WTC11 (cell line): ENCODE data around the gene AURKB. TPM values are rescaled to one million over a fixed set of nuclear protein-coding genes. Genes with fewer than 3 reads are reported as not detected.

Source experiments
- ATAC-seq: fragments of 200-7000 bp; cut with Tn5 transposase; 2 replicates; pipeline ENCODE4 v1.10.0; 2021; ENCODE audit warnings: mild to moderate bottlenecking, moderate library complexity
- CTCF ChIA-PET: fragments of 300-600 bp; sonication (Branson Sonifier 250); formaldehyde crosslinking; loops from one replicate; lab custom pipeline; 2021; ENCODE audit warnings: antibody characterized with exemption; lab: Charles Lee
- POLR2A ChIA-PET: fragments of 350-600 bp; sonication (Branson Sonifier 250); formaldehyde crosslinking; loops from one replicate; lab custom pipeline; 2021; ENCODE audit warnings: antibody characterized with exemption; lab: Charles Lee
- DNase-seq: peaks from one replicate; pipeline ENCODE4 v3.0.0; 2021; ENCODE audit warnings: low spot score
- H3K27ac Mint-ChIP-seq: 2 replicates; pipeline ENCODE4 v1.8.0; 2021; ENCODE audit warnings: mixed read lengths
- H3K27me3 Mint-ChIP-seq: 2 replicates; pipeline ENCODE4 v1.8.0; 2021; ENCODE audit warnings: low read depth, mild to moderate bottlenecking, moderate library complexity, mixed read lengths
- H3K36me3 Mint-ChIP-seq: 2 replicates; pipeline ENCODE4 v1.8.0; 2021; ENCODE audit warnings: mixed read lengths
- H3K4me1 Mint-ChIP-seq: 2 replicates; pipeline ENCODE4 v1.8.0; 2022; ENCODE audit warnings: mixed read lengths
- H3K4me3 Mint-ChIP-seq: 2 replicates; pipeline ENCODE4 v1.8.0; 2021; ENCODE audit warnings: mild to moderate bottlenecking, moderate library complexity, mixed read lengths
- H3K9me3 Mint-ChIP-seq: 2 replicates; pipeline ENCODE4 v1.8.0; 2021; ENCODE audit warnings: mixed read lengths
- ATF1 ChIP-seq: sonication (generic); formaldehyde crosslinking; IDR thresholded peaks from 2 replicates; pipeline ENCODE4 v1.8.1; 2023; ENCODE audit warnings: mild to moderate bottlenecking, moderate library complexity, missing genetic modification reagents
- CREB1 ChIP-seq: sonication (generic); formaldehyde crosslinking; IDR thresholded peaks from 2 replicates; pipeline ENCODE4 v1.8.0; 2023; ENCODE audit warnings: mild to moderate bottlenecking, missing genetic modification reagents
- CREM ChIP-seq: sonication (generic); formaldehyde crosslinking; IDR thresholded peaks from 2 replicates; pipeline ENCODE4 v1.8.1; 2022; ENCODE audit warnings: mild to moderate bottlenecking, missing genetic modification reagents, moderate library complexity
- ELF4 ChIP-seq: sonication (generic); formaldehyde crosslinking; IDR thresholded peaks from 2 replicates; pipeline ENCODE4 v1.8.1; 2022; ENCODE audit warnings: low read depth, mild to moderate bottlenecking, moderate library complexity, missing genetic modification reagents
- EMX1 ChIP-seq: fragments of 250-450 bp; sonication (Bioruptor Pico); IDR thresholded peaks from 2 replicates; pipeline ENCODE4 v1.8.0; 2021; ENCODE audit warnings: mild to moderate bottlenecking
- GABPB1 ChIP-seq: sonication (generic); formaldehyde crosslinking; IDR thresholded peaks from 2 replicates; pipeline ENCODE4 v1.8.1; 2023; ENCODE audit warnings: mild to moderate bottlenecking, missing genetic modification reagents
- MYBL2 ChIP-seq: sonication (generic); formaldehyde crosslinking; IDR thresholded peaks from 2 replicates; pipeline ENCODE4 v1.8.1; 2023; ENCODE audit warnings: mild to moderate bottlenecking, moderate library complexity, missing genetic modification reagents
- NFATC4 ChIP-seq: fragments of 250-450 bp; sonication (Bioruptor Pico); IDR thresholded peaks from 2 replicates; pipeline ENCODE4 v1.9.0; 2021; ENCODE audit warnings: mild to moderate bottlenecking
- OVOL2 ChIP-seq: fragments of 250-450 bp; sonication (Bioruptor Pico); IDR thresholded peaks from 2 replicates; pipeline ENCODE4 v1.9.0; 2021; ENCODE audit warnings: mild to moderate bottlenecking, borderline replicate concordance
- PRRX2 ChIP-seq: fragments of 250-450 bp; sonication (Bioruptor Pico); IDR thresholded peaks from 2 replicates; pipeline ENCODE4 v1.8.0; 2021; ENCODE audit warnings: mild to moderate bottlenecking
- TEAD1 ChIP-seq: sonication (generic); formaldehyde crosslinking; IDR thresholded peaks from 2 replicates; pipeline ENCODE4 v1.8.0; 2022; ENCODE audit warnings: mild to moderate bottlenecking, missing genetic modification reagents
- TEAD4 ChIP-seq: sonication (generic); formaldehyde crosslinking; IDR thresholded peaks from 2 replicates; pipeline ENCODE4 v1.8.0; 2022; ENCODE audit warnings: mild to moderate bottlenecking, missing genetic modification reagents
- TP53 ChIP-seq: sonication (generic); formaldehyde crosslinking; IDR thresholded peaks from 2 replicates; pipeline ENCODE4 v1.8.1; 2023; ENCODE audit warnings: mild to moderate bottlenecking, missing genetic modification reagents
- USF2 ChIP-seq: sonication (generic); formaldehyde crosslinking; IDR thresholded peaks from 2 replicates; pipeline ENCODE4 v1.8.1; 2023; ENCODE audit warnings: mild to moderate bottlenecking, missing genetic modification reagents, moderate library complexity
- ZNF232 ChIP-seq: sonication (generic); formaldehyde crosslinking; IDR thresholded peaks from 2 replicates; pipeline ENCODE4 v1.8.0; 2022; ENCODE audit warnings: mild to moderate bottlenecking, missing genetic modification reagents
- ZNF281 ChIP-seq: sonication (generic); formaldehyde crosslinking; IDR thresholded peaks from 2 replicates; pipeline ENCODE4 v1.8.0; 2023; ENCODE audit warnings: mild to moderate bottlenecking, missing genetic modification reagents
- ZNF423 ChIP-seq: fragments of 250-450 bp; sonication (Bioruptor Pico); IDR thresholded peaks from 2 replicates; pipeline ENCODE4 v2.1.2; 2022; ENCODE audit warnings: mild to moderate bottlenecking, moderate library complexity
- ZSCAN18 ChIP-seq: fragments of 250-450 bp; sonication (Bioruptor Pico); IDR thresholded peaks from 2 replicates; pipeline ENCODE4 v2.1.2; 2022; ENCODE audit warnings: mild to moderate bottlenecking, moderate library complexity
- total RNA-seq: library from RNA; stranded (reverse); gene quantifications from 3 replicates; pipeline ENCODE4 v1.2.3, GENCODE V29; 2021
- TF ChIP-seq, protein P1 (sequence below): sonication (generic); formaldehyde crosslinking; conservative IDR thresholded peaks from 2 replicates; pipeline ENCODE4 v1.8.1; 2023; ENCODE audit warnings: mild to moderate bottlenecking, low read depth, missing genetic modification reagents, moderate library complexity
- TF ChIP-seq, protein P2 (sequence below): sonication (generic); formaldehyde crosslinking; IDR thresholded peaks from 2 replicates; pipeline ENCODE4 v1.8.1; 2023; ENCODE audit warnings: mild to moderate bottlenecking, moderate library complexity, missing genetic modification reagents
- TF ChIP-seq, protein P3 (sequence below): sonication (generic); formaldehyde crosslinking; IDR thresholded peaks from 2 replicates; pipeline ENCODE4 v1.8.1; 2022; ENCODE audit warnings: low read depth, mild to moderate bottlenecking, moderate library complexity, missing genetic modification reagents, borderline replicate concordance

AURKB gene
- total RNA-seq, 1 experiment from 2014 or later: 215 TPM

- TF ChIP-seq MYBL2 (CRISPR knock-in tag): 0 out of 2 replicates have a peak, but pooled peaks have one; percentile 11
- no peak for TF ChIP-seq GABPB1 (CRISPR knock-in tag)
- TF ChIP-seq, protein P1, sequence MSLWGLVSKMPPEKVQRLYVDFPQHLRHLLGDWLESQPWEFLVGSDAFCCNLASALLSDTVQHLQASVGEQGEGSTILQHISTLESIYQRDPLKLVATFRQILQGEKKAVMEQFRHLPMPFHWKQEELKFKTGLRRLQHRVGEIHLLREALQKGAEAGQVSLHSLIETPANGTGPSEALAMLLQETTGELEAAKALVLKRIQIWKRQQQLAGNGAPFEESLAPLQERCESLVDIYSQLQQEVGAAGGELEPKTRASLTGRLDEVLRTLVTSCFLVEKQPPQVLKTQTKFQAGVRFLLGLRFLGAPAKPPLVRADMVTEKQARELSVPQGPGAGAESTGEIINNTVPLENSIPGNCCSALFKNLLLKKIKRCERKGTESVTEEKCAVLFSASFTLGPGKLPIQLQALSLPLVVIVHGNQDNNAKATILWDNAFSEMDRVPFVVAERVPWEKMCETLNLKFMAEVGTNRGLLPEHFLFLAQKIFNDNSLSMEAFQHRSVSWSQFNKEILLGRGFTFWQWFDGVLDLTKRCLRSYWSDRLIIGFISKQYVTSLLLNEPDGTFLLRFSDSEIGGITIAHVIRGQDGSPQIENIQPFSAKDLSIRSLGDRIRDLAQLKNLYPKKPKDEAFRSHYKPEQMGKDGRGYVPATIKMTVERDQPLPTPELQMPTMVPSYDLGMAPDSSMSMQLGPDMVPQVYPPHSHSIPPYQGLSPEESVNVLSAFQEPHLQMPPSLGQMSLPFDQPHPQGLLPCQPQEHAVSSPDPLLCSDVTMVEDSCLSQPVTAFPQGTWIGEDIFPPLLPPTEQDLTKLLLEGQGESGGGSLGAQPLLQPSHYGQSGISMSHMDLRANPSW (CRISPR knock-in tag): no peak
- TF ChIP-seq ZNF281 (CRISPR knock-in tag): no peak
- TF ChIP-seq, protein P2, sequence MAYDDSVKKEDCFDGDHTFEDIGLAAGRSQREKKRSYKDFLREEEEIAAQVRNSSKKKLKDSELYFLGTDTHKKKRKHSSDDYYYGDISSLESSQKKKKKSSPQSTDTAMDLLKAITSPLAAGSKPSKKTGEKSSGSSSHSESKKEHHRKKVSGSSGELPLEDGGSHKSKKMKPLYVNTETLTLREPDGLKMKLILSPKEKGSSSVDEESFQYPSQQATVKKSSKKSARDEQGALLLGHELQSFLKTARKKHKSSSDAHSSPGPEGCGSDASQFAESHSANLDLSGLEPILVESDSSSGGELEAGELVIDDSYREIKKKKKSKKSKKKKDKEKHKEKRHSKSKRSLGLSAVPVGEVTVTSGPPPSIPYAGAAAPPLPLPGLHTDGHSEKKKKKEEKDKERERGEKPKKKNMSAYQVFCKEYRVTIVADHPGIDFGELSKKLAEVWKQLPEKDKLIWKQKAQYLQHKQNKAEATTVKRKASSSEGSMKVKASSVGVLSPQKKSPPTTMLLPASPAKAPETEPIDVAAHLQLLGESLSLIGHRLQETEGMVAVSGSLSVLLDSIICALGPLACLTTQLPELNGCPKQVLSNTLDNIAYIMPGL (CRISPR knock-in tag): peak; percentile 78
- 0 out of 2 replicates have a peak, but pooled peaks have one; percentile 11 for TF ChIP-seq USF2 (CRISPR knock-in tag)
- TF ChIP-seq TEAD4 (CRISPR knock-in tag): no peak
- 0 out of 2 replicates have a peak, but pooled peaks have one; percentile 40 for TF ChIP-seq ATF1 (CRISPR knock-in tag)
- no peak for TF ChIP-seq EMX1 (CRISPR knock-in tag)
- peak; percentile 36; the same call in 1 of the 2 replicates for TF ChIP-seq TP53 (CRISPR knock-in tag)
- Mint-ChIP-seq H3K4me1 (peaks cover 15% of the 10 kb centered on the region), H3K4me3 (no peak overlapping the region), H3K9me3 (no peaks in the 10 kb centered on the region), H3K36me3 (no peaks in the 10 kb centered on the region), H3K27ac (no peak overlapping the region), H3K27me3 (no peaks in the 10 kb centered on the region; the same call in 1 of the 2 replicates)
- no peak for ATAC-seq
- CTCF ChIA-PET: interaction anchor here (0.7 to 3.8 kb wide), 4 partner anchors 36 to 113 kb away, joined by 4 to 24 read pairs (median 10); partner anchors contain the start of gene ALOXE3
- DNase-seq: no peak
- POLR2A ChIA-PET: interaction anchor here (0.5 to 1.3 kb wide), 4 partner anchors 13 to 36 kb away, joined by 3 read pairs; partner anchors contain the start of gene AURKB
Measured at GRCh38 chr17:8186446-8186786, 24.0 kb downstream of the AURKB start.

GRCh38 chr17:8185582-8186445 lies 24.6 kb downstream of the AURKB start:
- H3K9me3 Mint-ChIP-seq: no peaks in the 10 kb centered on the region
- no peaks in the 10 kb centered on the region for H3K36me3 Mint-ChIP-seq
- CTCF ChIA-PET: interaction anchor here (0.7 to 3.8 kb wide), 5 partner anchors 37 to 113 kb away, joined by 3 to 24 read pairs (median 6); partner anchors contain the start of gene ALOXE3
- peak; percentile 4 for ATAC-seq
- peak; percentile 92 for DNase-seq
- H3K27me3 Mint-ChIP-seq: no peaks in the 10 kb centered on the region; the same call in 1 of the 2 replicates
- H3K27ac Mint-ChIP-seq: no peak overlapping the region
- H3K4me1 Mint-ChIP-seq: peaks cover 12% of the 10 kb centered on the region
- H3K4me3 Mint-ChIP-seq: no peak overlapping the region
- POLR2A ChIA-PET: interaction anchor here (0.5 to 1.3 kb wide), 4 partner anchors 12 to 62 kb away, joined by 3 to 4 read pairs (median 3); partner anchors contain the start of genes AURKB and CTC1
- TF ChIP-seq OVOL2 (CRISPR knock-in tag): no peak
- TF ChIP-seq CREM (CRISPR knock-in tag): 0 out of 2 replicates have a peak, but pooled peaks have one; percentile 31
- TF ChIP-seq ZNF232 (CRISPR knock-in tag): no peak
- TF ChIP-seq NFATC4 (CRISPR knock-in tag): no peak
- TF ChIP-seq ZSCAN18 (CRISPR knock-in tag): no peak
- no peak for TF ChIP-seq ZNF423 (CRISPR knock-in tag)
- TF ChIP-seq TEAD1: peak; percentile 11; the same call in 1 of the 2 replicates
- no peak for TF ChIP-seq ELF4 (CRISPR knock-in tag)
- TF ChIP-seq CREB1: no peak
- TF ChIP-seq, protein P3, sequence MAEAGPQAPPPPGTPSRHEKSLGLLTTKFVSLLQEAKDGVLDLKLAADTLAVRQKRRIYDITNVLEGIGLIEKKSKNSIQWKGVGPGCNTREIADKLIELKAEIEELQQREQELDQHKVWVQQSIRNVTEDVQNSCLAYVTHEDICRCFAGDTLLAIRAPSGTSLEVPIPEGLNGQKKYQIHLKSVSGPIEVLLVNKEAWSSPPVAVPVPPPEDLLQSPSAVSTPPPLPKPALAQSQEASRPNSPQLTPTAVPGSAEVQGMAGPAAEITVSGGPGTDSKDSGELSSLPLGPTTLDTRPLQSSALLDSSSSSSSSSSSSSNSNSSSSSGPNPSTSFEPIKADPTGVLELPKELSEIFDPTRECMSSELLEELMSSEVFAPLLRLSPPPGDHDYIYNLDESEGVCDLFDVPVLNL (CRISPR knock-in tag): no peak
- no peak for TF ChIP-seq PRRX2
